ENCODE data around the gene CHKA. TPM values are rescaled to one million over a fixed set of nuclear protein-coding genes. Genes with fewer than 3 reads are reported as not detected.

The CHKA gene
- total RNA-seq, 1 donor from 2014 or later = 10.2 TPM

DNA sequence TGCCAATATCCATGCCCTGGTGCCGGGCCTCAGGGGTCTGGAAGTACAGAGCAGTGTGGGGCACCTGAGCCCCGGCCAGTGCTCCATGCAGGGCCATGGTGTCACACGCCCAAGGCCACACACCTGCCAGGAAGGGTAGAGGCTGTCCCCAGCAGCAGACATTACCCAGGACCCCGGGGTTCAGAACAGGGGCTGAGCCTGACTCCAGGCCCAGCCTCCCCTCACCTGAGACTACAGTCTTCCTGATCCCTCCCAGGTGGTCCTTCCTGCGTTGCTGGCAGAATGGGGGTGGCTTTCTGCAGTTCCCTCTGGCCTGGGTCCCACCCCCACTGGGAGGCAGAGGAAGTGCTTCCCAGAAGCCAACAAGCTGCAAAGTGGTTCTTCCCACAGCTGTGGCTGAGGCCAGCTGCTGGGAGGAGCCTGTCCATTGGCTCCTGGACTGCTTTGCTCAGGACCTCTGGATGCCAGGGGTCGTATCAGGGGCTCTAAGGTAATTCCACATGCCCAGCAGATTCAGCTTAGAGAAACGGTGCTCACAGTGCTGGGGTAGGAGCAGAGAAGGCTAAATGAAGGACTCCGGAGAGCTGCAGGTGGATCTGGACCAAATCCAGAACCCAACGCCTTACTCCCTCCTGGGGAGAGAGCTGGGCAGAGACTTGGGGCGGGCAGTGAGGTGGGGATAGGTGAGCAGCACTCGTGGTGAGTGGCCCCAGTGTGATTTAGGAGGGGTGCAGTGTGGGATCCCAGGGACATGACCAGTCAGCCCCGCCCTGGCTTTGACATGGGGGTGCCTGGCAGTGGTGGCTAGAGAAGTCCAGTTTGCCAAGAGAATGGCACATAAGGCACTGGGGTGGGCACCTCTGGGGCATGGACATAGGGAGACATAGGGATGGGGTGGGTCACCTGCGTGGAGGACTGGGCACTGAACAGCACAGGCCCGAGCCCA, 69.7 kb downstream of the CHKA start:
- peak; percentile 47 for DNase-seq (ENCODE audit: low spot score)

GRCh38 chr11:68050371-68050841, 70.8 kb downstream of the CHKA start:
- no peak for DNase-seq (ENCODE audit: low spot score)
- intact Hi-C loops (cut with DNase I) = no loop called here

More for the DNA sequence above, 69.7 kb downstream of the CHKA start:
- intact Hi-C loops (cut with DNase I) = no loop called here

DNA sequence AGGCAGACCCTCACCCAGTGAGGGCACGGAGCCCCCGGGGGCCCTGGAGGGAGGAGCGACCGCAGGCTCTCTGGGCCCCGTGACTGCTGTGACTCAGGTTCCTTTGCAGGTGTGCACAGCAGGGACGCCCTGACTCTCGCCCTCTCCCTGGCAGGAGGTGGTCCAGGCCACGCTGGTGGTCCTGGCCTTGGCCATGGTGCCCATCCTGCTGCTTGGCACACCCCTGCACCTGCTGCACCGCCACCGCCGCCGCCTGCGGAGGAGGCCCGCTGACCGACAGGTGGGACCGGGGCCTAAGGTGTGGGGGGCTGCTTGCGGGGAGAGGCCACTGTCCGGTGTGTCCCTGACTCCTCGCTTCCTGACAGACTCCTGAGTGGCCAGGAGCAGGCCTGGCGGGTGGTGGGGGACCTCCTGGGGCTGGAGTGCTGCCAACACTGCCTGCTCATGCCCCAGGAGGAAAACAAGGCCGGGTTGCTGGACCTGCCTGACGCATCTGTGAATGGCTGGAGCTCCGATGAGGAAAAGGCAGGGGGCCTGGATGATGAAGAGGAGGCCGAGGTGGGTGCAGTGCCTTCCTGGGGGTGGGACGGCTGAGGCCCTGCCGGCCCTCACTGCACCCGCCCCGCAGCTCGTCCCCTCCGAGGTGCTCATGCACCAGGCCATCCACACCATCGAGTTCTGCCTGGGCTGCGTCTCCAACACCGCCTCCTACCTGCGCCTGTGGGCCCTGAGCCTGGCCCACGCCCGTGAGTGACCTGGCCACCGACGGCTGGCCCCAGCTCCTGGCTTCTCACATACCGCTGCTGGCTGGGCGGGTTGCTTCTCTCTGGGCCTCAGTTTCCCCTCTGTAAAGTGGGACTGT, 71.4 kb downstream of the CHKA start:
- intact Hi-C loops (cut with DNase I) = no loop called here

GRCh38 chr11:68048681-68049508, 72.3 kb downstream of the CHKA start:
- no peak for DNase-seq (ENCODE audit: low spot score)
- intact Hi-C loops (cut with DNase I) = no loop called here

More for the DNA sequence above, 71.4 kb downstream of the CHKA start:
- DNase-seq (ENCODE audit: low spot score) = no peak

- intact Hi-C loops (cut with DNase I) = no loop called here
- no peak for DNase-seq (ENCODE audit: low spot score)
Measured at GRCh38 chr11:68047437-68048290, 73.5 kb downstream of the CHKA start.

DNA sequence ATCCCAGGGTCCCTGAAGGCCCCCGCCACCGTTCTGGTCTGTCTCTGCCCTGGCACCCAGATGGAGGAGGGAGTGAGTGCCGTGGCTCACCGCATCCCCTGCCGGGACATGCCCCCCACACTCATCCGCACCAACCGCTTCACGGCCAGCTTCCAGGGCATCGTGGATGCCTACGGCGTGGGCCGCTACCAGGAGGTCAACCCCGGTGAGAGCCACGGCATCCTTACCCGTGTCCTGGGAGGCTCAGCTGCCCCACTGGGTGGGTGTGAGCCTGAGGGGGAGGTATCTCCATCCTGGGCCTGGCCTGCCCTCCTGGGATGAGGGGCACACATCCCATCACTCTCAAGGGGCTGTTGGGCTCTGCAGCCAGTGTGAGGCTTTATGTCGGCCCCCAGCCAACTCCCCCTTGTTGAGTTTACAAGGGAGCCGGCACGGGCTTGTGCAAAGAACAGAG, 76.3 kb downstream of the CHKA start:
- DNase-seq (ENCODE audit: low spot score) = no peak
- intact Hi-C loops (cut with DNase I) = no loop called here

DNA sequence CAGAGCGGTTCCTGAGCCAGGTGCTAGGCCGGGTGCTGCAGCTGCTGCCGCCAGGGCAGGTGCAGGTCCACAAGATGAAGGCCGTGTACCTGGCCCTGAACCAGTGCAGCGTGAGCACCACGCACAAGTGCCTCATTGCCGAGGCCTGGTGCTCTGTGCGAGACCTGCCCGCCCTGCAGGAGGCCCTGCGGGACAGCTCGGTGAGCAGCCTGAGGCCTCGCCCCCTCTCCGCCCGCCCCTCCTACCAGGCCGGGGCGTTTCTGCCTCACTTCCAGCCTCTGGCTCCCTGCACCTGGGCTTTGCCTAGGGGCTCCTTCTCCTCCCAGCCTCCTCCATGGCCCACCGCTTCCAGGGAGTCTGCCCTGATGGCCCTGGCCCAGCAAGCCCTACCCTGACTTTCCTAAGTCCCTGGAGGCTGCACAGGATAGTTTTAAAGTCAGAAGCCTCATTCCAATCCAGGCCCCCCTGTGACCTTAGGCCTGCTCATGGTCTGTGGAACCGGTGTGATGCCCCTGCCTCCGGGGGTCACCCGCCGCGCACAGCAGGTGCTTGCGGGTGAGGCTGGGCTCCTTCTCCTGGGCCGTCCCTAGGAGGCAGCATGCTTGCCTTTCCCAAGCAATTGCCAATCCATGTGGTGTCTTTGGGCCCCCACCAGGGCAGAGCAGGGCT, 76.9 kb downstream of the CHKA start:
- intact Hi-C loops (cut with DNase I) = no loop called here
- no peak for DNase-seq (ENCODE audit: low spot score)

DNA sequence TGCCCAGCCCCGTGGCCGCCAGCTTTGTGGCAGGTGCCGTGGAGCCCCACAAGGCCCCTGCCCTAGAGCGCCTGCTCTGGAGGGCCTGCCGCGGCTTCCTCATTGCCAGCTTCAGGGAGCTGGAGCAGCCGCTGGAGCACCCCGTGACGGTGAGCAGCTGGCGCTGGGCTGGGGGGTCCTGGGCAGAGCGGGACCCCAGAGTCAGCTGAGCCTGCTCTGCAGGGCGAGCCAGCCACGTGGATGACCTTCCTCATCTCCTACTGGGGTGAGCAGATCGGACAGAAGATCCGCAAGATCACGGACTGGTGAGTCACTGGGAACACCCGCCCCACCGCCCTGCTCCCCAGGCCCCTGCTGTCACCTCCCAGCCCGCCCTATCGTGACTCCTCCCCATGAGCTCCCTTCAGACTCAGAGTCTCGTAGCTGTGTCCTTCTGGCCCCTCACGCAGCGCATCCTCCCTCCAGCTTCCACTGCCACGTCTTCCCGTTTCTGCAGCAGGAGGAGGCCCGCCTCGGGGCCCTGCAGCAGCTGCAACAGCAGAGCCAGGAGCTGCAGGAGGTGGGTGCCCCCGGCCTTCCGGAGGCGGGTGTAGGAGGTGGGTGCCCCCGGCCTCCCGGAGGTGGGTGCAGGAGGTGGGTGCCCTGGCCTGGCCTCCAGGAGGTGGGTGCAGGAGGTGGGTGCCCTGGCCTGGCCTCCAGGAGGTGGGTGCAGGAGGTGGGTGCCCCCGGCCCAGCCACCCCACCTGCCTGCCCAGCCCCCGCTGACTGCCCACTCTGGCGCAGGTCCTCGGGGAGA, 77.6 kb downstream of the CHKA start:
- no peak for DNase-seq (ENCODE audit: low spot score)
- intact Hi-C loops (cut with DNase I) = no loop called here

DNA sequence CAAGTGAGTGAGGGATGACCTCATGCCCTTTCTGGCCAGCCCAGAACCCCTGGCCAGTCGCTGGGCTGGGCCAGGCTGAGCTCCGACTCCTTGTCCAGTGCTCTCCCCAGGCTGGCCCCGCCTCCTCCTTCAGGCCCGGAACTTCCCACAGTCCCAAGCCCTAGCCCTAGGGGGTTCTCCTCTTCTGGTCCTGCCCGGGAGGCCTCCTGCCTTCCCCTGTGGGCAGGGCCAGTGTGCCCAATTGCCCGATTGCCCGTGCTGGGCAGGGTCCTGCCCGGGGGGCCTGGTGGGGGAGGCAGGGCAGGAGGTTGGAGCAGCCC, 78.2 kb downstream of the CHKA start:
- DNase-seq (ENCODE audit: low spot score) = no peak
- intact Hi-C loops (cut with DNase I) = no loop called here

DNA sequence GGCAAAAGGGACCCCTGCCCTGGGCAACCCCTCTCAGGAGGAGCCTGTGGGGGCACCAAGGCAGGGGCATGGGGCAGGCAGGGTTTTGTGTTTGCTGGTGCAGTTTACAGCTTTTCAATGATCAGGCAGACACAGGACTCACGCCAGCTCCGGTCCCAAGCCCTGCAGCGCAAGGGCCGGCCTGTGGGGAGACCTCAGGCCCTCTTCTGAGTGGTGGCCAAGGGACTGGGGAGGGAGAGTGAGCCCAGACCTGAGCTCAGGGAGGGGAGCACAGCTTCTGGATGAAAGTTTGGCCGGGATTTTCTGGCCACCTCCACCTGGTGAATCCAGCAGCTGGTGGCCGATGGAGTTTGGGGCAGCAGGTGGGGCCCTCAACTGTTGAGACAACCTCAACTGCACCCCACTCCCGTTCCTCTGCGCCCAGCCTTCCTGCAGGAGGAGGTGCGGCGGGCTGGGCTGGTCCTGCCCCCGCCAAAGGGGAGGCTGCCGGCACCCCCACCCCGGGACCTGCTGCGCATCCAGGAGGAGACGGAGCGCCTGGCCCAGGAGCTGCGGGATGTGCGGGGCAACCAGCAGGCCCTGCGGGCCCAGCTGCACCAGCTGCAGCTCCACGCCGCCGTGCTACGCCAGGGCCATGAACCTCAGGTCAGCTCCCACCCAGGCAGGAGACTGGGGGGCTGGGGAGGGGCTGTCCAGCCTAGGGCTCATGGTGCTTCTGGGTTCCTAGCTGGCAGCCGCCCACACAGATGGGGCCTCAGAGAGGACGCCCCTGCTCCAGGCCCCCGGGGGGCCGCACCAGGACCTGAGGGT, 78.8 kb downstream of the CHKA start:
- intact Hi-C loops (cut with DNase I) = no loop called here
- no peak for DNase-seq (ENCODE audit: low spot score)

- no peak for DNase-seq (ENCODE audit: low spot score)
- intact Hi-C loops (cut with DNase I) = no loop called here
Measured at GRCh38 chr11:68041617-68042218, 79.5 kb downstream of the CHKA start.

GRCh38 chr11:68040957-68041591, 80.1 kb downstream of the CHKA start:
- DNase-seq (ENCODE audit: low spot score) = no peak

GRCh38 chr11:68040101-68040956, 80.9 kb downstream of the CHKA start:
- intact Hi-C loops (cut with DNase I) = no loop called here
- DNase-seq (ENCODE audit: low spot score) = peak; percentile 89

More at GRCh38 chr11:68040957-68041591, 80.1 kb downstream of the CHKA start:
- intact Hi-C loops (cut with DNase I) = no loop called here

GRCh38 chr11:68039526-68040086, 81.6 kb downstream of the CHKA start:
- no peak for DNase-seq (ENCODE audit: low spot score)

More at GRCh38 chr11:68039526-68040086, 81.6 kb downstream of the CHKA start:
- intact Hi-C loops (cut with DNase I) = no loop called here
